HG03432 (cell line): Measurements from ENCODE around the gene ABCG1.

Source experiments
- ATAC-seq: cut with Tn5 transposase; IDR thresholded peaks from one replicate; pipeline ENCODE4 v1.9.1; 2021; ENCODE audit warnings: mild to moderate bottlenecking, moderate library complexity; ENCODE audit not compliant: unreplicated experiment

Gene ABCG1

DNA sequence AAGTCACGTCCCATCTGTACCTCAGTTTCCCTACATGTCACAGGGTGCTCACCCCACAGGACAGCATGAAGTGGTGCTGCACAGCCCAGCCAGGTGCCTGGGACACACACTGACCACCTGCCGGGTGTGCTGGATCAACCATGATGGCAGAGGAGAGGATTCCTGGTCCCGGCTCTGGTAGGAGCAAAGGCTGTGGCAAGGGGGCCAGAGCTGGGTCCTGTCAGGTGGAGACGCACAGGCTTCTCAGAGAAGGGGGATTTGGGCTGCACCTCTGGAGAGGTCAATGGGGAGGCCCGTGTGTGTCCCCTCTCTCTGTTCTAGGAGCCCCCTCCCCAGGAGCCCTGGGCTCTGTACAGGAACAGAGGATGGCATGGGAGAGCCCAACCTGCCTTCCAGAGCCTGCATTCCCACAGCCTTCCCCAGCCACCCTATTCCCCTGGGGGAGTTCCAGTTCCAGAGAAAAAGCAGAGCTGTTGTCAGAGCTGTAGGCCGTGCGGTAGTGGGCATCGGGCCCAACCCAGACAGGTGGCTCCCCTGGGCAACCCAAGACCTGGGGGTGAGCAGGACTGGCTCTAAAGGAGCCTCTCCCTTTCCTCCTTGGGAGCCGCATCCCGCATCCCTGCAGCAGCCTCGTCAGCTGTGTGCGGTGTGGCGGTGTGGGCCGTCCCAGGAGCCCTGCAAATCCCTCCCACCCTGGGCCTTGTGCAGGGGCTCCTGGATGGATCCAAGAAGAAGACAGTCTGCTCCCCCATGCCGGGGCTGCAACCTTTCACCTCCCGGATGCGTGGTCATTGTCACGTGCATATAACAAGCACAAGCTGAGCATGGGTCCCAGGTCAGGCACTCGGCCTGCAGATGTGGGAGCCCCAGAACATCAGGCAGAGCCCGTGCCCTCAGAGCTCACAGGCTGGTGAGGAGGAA is 99.1 kb downstream of the ABCG1 start:
- no peak for ATAC-seq

GRCh38 chr21:42319376-42319775 is 100.4 kb downstream of the ABCG1 start:
- no peak for ATAC-seq

- no peak for ATAC-seq
These were observed 101.1 kb downstream of the ABCG1 start for GRCh38 chr21:42319851-42320572.

- no peak for ATAC-seq
These were observed 101.9 kb downstream of the ABCG1 start for GRCh38 chr21:42320791-42321190.

DNA sequence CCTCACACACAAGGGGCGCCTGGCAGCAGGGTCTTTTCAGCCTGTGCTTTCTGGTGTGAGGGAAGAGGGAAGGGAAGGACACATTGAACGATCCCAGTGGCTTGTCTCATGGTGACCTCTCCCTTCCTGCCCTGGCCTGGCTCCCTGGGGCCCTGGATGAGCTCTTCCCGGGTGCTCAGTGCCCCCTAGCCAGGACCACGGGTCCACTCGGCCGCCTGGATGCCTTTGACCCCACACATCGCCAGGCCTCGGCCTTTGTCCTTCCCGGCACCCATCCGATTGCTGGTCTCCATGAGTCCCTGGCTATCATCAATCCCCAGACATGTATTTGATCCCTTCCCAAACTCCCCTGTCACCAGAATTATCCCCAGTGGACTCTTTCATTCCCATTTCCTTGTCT is 102.3 kb downstream of the ABCG1 start:
- no peak for ATAC-seq

GRCh38 chr21:42321845-42322244 is 102.9 kb downstream of the ABCG1 start:
- no peak for ATAC-seq

DNA sequence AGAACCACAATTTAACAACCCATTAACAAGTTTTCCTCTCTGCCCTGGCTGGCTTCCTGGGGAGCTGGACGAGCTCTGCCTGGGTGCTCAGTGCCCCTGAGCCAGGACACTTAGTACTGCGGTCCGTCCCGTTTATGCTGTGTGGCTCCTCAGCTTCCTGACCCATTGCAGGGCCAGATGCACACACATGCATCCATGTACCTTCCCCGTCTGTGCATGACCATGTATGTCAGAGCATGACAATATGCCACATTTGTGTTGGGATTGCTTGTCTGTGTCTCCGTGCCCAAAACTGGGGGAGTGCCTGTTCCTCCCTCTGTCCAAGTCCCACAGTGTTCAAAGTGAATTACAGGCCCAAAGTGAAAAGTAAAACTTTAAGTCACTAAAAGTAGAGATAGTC is 106.0 kb downstream of the ABCG1 start:
- ATAC-seq: no peak

DNA sequence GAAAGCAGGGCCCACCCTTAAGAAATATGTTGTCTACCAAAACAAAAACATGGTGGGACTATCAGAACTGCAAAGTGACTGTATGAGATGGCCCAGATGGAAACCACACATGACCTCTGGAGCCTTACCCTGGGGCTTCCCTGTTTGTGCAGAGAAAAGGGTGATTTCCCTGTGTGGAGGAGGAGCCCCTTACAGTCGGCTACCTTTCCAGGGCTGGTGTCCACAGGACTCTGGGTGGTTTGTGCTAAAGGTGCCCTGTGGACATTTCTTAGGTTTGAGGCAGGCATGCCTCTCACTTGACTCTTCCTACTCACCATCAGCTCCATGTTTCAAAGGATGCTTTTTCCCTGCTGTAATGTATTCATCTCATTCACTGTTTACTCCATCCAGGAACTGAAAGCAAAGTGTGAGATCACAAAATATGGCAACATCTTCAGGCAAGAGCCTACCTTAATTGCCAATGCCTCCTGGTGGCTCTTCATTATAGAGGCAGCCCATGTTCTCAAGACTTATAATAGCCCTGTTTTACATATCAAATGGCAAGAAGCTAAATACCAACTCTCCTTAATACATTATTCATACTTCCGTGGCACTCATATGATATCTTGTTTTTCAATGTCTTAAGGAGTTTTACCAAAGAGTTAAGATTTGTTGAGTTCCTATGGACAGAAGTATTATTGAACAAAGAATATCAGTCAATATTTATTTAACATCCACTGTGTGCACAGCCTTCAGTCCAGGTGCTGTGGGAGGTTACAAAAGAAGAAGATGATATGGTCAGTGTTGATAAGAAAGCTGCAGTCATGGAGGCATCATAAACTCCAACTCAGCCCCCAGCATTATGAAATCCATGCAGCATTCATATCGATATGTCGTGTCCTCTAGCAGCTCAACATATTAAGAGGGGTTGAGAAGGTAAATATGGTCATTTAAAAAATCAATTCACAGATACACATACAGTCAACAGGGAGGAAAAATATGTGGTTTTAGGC is 111.7 kb downstream of the ABCG1 start:
- ATAC-seq: no peak

GRCh38 chr21:42331660-42332059 is 112.7 kb downstream of the ABCG1 start:
- no peak for ATAC-seq

GRCh38 chr21:42332557-42333317 is 113.8 kb downstream of the ABCG1 start:
- ATAC-seq: no peak

DNA sequence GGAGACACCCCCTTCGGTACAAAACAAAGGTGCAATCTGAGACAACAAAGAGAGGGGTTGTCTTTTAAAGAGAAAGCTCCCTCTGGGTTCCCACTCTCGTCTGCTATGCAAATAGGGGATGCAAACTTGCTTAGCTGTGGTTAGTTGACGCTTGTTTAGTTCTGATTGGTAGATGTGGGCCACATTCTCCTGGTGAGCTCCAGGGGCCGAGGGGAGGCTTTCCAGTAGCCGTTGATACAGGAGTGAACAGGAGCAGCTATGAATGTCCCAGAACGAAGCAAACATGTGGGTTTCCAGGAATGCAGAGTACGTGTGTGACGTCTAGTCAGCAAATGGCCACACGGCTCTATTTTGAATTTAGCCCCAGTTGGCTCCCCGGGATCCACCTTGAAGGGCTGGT is 117.1 kb downstream of the ABCG1 start:
- ATAC-seq: no peak

- ATAC-seq: no peak
These were observed 118.3 kb downstream of the ABCG1 start for GRCh38 chr21:42337276-42337675.

- peak; percentile 47 for ATAC-seq
These were observed 119.1 kb downstream of the ABCG1 start for GRCh38 chr21:42337830-42338728.

- ATAC-seq: no peak
These were observed 120.1 kb downstream of the ABCG1 start for GRCh38 chr21:42338729-42339715.

- ATAC-seq: no peak
These were observed 121.5 kb downstream of the ABCG1 start for GRCh38 chr21:42340187-42341050.

DNA sequence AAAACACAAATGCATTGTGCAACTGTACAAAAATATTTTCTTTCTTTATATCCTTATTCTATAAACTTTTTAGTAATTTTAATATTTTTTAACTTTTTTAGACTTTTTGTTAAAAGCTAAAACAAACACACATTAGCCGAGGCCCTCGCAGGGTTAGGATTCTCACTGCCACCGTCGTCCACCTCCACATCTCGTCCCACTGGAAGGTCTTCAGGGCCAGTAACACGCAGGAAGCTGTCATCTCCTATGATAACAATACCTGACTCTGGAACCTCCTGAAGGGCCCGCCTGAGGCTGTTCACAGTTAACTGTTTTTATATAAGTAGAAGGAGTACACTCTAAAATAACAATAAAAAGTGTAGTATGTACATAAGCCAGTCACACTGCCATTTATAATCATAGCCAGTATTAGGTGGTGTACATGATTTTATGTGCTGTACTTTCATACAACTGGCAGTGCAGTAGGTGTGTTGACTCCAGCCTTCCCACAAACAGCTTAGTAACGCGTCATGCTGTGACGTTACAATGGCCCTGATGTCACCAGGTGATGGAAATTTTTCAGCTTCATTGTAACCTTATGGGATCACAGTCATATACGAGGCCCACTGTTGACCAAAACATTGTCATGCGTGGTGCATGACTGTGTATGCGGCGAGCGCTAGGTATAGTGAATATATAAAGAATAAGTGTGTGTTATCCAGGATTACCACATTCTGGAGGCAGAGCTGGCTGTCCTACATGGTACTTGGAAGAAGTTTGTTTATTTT is 123.0 kb downstream of the ABCG1 start:
- no peak for ATAC-seq
